GM12878 (cell line): Measurements from ENCODE around the gene GPSM3.

Experiments
- BRCA1 ChIP-seq: IDR thresholded peaks from 2 replicates; pipeline ENCODE4 v1.6.1; 2011; ENCODE audit warnings: low read depth, low read length, improper control_type of control experiment
- MAX ChIP-seq: IDR thresholded peaks from 2 replicates; pipeline ENCODE4 v1.6.1; 2012; ENCODE audit warnings: low read depth, low read length, improper control_type of control experiment
- POLR2AphosphoS5 ChIP-seq: IDR thresholded peaks from 2 replicates; pipeline ENCODE4 v1.6.1; 2011; ENCODE audit warnings: mild to moderate bottlenecking, low read length, inconsistent platforms

GRCh38 chr6:32167761-32168262 lies 24.6 kb downstream of the GPSM3 start:
- TF ChIP-seq POLR2AphosphoS5 = no peak
- TF ChIP-seq BRCA1 = no peak
- no peak for TF ChIP-seq MAX
